Transverse colon (tissue), 4 donors: ENCODE data around the gene ARHGAP22. TPM values are rescaled to one million over a fixed set of nuclear protein-coding genes. Genes with fewer than 3 reads are reported as not detected.

Source experiments
- DNase-seq: peaks from one replicate; pipeline ENCODE4 v3.0.0-alpha.2; 2019
- H3K27ac ChIP-seq, 4 donors: fragments of 200-600 bp; sonication (generic); 2 replicates each; pipeline ENCODE4 v1.5.1; 2016 to 2018; ENCODE audit warnings: inconsistent platforms in 4 of 4
- H3K27me3 ChIP-seq: fragments of 200-600 bp; sonication (generic); 2 replicates; pipeline ENCODE4 v1.5.1; 2017; ENCODE audit warnings: inconsistent platforms
- H3K36me3 ChIP-seq, 4 donors: fragments of 200-600 bp; sonication (generic); 2 replicates each; pipeline ENCODE4 v1.5.1; 2017 to 2019; ENCODE audit warnings: inconsistent platforms in 4 of 4
- H3K4me1 ChIP-seq, 4 donors: fragments of 200-600 bp; sonication (generic); 2 replicates each; pipeline ENCODE4 v1.5.1; 2017 to 2020; ENCODE audit warnings: inconsistent platforms in 4 of 4
- H3K4me3 ChIP-seq, 4 donors: fragments of 200-600 bp; sonication (generic); 1 replicate in 1 of 4; 2 replicates in 3 of 4; pipeline versions ENCODE4 v1.5.1 to v1.6.1; 2017 to 2019; ENCODE audit warnings: inconsistent platforms in 4 of 4
- H3K9me3 ChIP-seq, 2 donors: fragments of 200-600 bp; sonication (generic); 2 replicates each; pipeline ENCODE4 v1.5.1; 2017 to 2019; ENCODE audit warnings: inconsistent platforms in 2 of 2
- EP300 ChIP-seq: sonication (generic); formaldehyde crosslinking; IDR thresholded peaks from one replicate; pipeline ENCODE4 v1.6.1; 2017; ENCODE audit warnings: antibody characterized with exemption, low read depth
- POLR2A ChIP-seq: fragments of 450-650 bp; IDR thresholded peaks from one replicate; pipeline ENCODE4 v1.6.1; 2016; ENCODE audit warnings: antibody characterized with exemption, mild to moderate bottlenecking, moderate library complexity
- POLR2AphosphoS5 ChIP-seq, 3 donors: sonication (generic); formaldehyde crosslinking; IDR thresholded peaks; one replicate each; pipeline ENCODE4 v1.6.1; 2016; ENCODE audit warnings: antibody characterized with exemption in 3 of 3
- WGBS, 2 donors: methylation state at CpG; one replicate each; pipeline ENCODE4 v1.1.5; 2018; ENCODE audit warnings: low coverage in 1 of 2; 5-methylcytosine and 5-hydroxymethylcytosine counted together
- in situ Hi-C, 4 donors: fragments of 200-750 bp; cut with MboI; loops; one replicate each; pipeline versions ENCODE4 v1.15.0 to v1.15.1; 2017; ENCODE audit warnings: low sequenced_read_pairs in 3 of 4, low pct_ligation_motif_present in 1 of 4, low pct_unique_long_range_greater_than_20kb in 1 of 4
- intact Hi-C: fragments of 100-400 bp; cut with DNase I; formaldehyde crosslinking; loops from one replicate; pipeline ENCODE4 v1.15.1; 2023; ENCODE audit warnings: low total_unique reads
- total RNA-seq, 4 donors: library from RNA; depleted of rRNA; stranded (reverse); fragments of >200 nt; gene quantifications; one replicate each; pipeline ENCODE4 v1.1.0, GENCODE V29; 2016
- TF ChIP-seq, protein P1 (sequence below), 5 experiments: fragments of 200-600 bp in 3 of 5; fragments of 450-650 bp in 2 of 5; sonication (generic) in 3 of 5; IDR thresholded peaks; 1 replicate in 2 of 5; 2 replicates in 3 of 5; pipeline ENCODE4 v1.5.1; 2016 to 2017; ENCODE audit warnings: antibody characterized with exemption in 5 of 5, inconsistent platforms in 3 of 5, mild to moderate bottlenecking in 2 of 5, moderate library complexity in 1 of 5

The ARHGAP22 gene
- total RNA-seq, 4 donors from 2014 or later, result 1.4 to 3.4 (median 1.7) TPM; not detected in 1

DNA sequence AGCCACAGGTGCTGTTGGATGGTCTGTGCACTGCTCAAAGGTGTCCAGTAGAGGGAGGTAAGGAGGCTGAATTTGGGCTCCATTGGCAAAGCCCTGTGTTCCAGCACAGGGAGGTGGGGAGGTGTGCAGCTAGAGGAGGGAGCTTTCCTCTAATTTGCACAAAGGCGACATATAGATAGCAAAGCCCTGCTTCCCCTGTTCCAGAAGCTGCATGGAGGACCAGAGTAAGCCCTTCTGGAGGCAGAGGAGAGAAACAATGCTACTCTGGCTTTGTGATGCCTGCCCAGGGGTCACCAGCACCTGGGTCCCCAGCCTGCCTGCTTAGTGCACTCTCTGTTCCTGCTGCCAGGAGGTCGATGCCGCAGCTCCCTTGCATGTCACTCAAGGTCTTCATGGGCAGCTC is 3.4 kb upstream of the ARHGAP22 start:
- peak; percentile 39 for DNase-seq
- no peaks in the 10 kb centered on the region for H3K9me3 ChIP-seq
- H3K36me3 ChIP-seq, result no peaks in the 10 kb centered on the region
- peaks cover 13% of the 10 kb centered on the region for H3K27me3 ChIP-seq
- TF ChIP-seq EP300, result no peak
- TF ChIP-seq, protein P1, sequence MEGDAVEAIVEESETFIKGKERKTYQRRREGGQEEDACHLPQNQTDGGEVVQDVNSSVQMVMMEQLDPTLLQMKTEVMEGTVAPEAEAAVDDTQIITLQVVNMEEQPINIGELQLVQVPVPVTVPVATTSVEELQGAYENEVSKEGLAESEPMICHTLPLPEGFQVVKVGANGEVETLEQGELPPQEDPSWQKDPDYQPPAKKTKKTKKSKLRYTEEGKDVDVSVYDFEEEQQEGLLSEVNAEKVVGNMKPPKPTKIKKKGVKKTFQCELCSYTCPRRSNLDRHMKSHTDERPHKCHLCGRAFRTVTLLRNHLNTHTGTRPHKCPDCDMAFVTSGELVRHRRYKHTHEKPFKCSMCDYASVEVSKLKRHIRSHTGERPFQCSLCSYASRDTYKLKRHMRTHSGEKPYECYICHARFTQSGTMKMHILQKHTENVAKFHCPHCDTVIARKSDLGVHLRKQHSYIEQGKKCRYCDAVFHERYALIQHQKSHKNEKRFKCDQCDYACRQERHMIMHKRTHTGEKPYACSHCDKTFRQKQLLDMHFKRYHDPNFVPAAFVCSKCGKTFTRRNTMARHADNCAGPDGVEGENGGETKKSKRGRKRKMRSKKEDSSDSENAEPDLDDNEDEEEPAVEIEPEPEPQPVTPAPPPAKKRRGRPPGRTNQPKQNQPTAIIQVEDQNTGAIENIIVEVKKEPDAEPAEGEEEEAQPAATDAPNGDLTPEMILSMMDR (IDR thresholded peaks at IDR 0.05), result peak; percentile 46 to 61 (median 52)
- in situ Hi-C loops (no loop called here), intact Hi-C loops (no loop called here)
- H3K4me3 ChIP-seq, result no peak overlapping the region
- no peak overlapping the region for H3K27ac ChIP-seq
- WGBS, 2 donors, result 55% methylated on average over 3 of the region's 3 CpGs; no CpG with 5 or more reads in 1 of the 2 donors
- H3K4me1 ChIP-seq, result peaks cover 8 to 22% (median 14%) of the 10 kb centered on the region in 4 donors

- TF ChIP-seq POLR2A (no peak), POLR2AphosphoS5 (IDR thresholded peaks at IDR 0.05) (no peak), EP300 (no peak)
- TF ChIP-seq, protein P1 (IDR thresholded peaks at IDR 0.05), result no peak
- Histone ChIP-seq H3K9me3 (no peaks in the 10 kb centered on the region), H3K4me3 (no peak overlapping the region), H3K36me3 (no peaks in the 10 kb centered on the region), H3K27me3 (peaks cover 13% of the 10 kb centered on the region), H3K4me1 (peaks cover 8 to 22% (median 14%) of the 10 kb centered on the region in 4 donors), H3K27ac (peak overlapping the region in 3 of 4 donors; percentile 10 to 32 (median 19))
- in situ Hi-C loops (no loop called here), intact Hi-C loops (no loop called here)
- no peak for DNase-seq
- 67 to 80% methylated on average over 1 to 6 of the region's 6 CpGs for WGBS, 2 donors
Measured at GRCh38 chr10:48607356-48608278, 2.7 kb upstream of the ARHGAP22 start.

DNA sequence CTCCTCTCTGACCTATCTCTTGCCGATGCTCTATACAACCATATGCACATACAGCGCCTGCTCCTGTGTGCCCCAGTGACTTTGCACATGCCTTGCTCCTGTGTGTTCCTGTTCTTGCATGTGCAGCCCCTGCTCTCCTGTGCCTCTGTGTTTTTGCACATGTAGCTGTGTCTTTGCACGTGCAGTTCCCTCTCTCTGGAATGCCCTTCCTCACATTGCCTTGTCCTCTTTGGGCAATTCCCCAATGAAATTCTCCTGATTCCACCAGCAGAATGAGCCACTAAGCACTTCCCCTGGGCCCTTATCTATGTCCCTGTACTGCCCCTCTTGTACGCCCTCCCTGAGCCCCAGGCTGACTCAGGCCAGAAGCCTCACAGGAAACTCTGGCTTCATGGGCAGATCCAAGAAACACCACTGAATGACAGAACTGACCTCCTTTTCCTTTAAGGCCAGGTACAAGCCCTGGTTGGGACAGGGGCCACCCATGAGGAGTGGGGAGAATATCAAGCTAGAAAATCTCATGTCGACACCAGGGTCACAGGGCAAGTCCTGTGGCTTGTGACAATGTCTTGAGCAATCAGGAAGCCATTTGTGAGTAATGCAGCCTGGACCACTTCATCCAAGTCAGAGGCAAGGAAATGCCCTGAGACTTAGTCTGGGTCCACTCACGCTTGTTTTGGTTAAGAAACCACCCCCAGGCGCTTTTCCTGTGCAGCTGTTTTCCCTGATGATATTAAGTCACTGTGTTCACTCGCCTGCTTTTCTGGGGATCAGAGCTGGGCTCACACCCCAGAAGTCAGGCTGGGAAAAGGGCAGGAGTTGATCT is 1.9 kb upstream of the ARHGAP22 start:
- DNase-seq, result peak; percentile 25
- Histone ChIP-seq H3K4me1 (peaks cover 8 to 22% (median 14%) of the 10 kb centered on the region in 4 donors), H3K27me3 (peaks cover 13% of the 10 kb centered on the region), H3K36me3 (no peaks in the 10 kb centered on the region), H3K27ac (peak overlapping the region in 3 of 4 donors; percentile 10 to 37 (median 19)), H3K4me3 (no peak overlapping the region), H3K9me3 (no peaks in the 10 kb centered on the region)
- no peak for TF ChIP-seq EP300
- no peak for TF ChIP-seq POLR2A
- TF ChIP-seq, protein P1 (IDR thresholded peaks at IDR 0.05), result no peak
- no peak for TF ChIP-seq POLR2AphosphoS5 (IDR thresholded peaks at IDR 0.05)
- in situ Hi-C loops (no loop called here), intact Hi-C loops (no loop called here)
- WGBS, 2 donors, result 83 to 92% methylated on average over 3 to 8 of the region's 8 CpGs
